AG08395 (cell line): Measurements from ENCODE around the gene DCBLD2.
"Not testable (repeated sequence)": the region's sequence is repeated elsewhere in the genome, so short reads cannot be mapped to it uniquely, and the experiment has no call there.

Experiments
- DNase-seq: peaks from one replicate; pipeline ENCODE4 v3.0.0; 2012; ENCODE audit warnings: mixed read lengths, low spot score

Gene DCBLD2

DNA sequence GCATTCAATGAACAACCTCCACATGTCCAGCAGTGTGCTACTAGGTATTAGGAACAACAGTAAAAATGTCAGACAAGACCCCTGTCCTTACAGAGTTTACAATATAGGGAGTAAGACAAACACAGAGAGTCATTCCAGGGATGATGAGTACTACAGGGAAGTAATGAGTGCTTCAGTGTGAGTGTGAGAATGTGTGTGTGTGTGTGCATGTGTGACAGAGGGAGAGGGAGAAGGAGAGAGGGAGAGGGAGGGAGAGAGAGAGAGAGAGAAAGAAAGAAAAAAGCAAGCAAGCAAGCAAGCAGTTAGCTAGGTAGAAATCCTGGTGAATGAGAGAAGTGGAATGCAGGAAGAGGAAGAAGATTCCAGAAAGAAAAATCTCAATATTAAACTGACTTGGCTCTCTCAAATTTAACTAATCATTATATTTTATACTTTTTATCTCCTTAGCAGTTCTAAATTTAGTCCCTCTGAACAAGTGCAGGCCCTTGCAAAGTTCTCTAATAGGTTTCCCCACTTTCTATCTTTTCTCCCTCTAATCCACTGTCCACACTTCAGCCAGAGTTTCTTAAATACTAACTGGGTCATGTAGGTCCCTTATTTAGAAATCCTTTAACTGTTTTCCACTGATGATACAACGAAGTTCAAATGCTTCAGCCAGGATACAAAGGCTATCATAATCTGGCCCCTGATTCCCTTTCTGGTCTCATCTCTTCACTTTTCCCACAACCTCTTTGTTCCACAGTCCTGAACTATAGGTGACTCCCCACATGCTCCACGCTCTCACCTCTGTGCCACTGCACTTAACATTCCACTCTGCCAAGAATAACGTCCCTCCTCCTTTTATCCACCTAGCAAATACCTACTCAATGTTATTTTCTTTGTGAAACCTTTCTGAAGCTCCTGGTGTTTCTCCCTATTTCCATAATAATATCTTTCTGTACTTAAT, 10.3 kb downstream of the DCBLD2 start:
- DNase-seq = no peak

DNA sequence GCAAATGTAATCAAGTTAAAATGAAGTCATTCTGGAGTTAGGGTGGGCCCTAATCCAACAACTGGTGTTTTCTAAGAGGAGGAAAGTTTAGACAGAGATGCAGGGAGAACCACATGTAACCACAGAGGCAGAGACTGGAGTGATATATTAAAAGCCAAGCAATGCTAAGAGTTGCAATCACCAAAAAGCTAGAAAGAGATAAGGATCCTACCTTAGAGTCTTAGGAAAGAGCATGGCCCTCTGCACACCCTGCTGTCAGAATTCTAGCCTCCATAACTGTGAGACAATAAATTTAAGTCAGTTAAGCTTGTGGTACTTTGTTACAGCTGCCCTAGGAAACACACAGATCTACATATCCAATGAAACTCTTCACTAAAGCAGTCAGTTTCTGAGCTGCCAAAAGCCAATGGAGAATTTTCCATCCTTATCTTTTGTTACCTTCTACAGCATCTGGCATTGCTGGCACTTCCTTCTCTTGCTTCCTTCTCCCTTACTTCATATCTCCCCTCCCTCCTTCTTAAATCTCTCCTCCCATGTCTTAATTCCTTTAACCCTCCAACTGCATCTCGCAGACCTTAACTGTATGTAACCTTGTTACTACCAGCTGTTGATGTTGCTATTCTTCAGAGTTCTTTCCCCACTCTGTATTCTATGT, 11.2 kb downstream of the DCBLD2 start:
- no peak for DNase-seq

DNA sequence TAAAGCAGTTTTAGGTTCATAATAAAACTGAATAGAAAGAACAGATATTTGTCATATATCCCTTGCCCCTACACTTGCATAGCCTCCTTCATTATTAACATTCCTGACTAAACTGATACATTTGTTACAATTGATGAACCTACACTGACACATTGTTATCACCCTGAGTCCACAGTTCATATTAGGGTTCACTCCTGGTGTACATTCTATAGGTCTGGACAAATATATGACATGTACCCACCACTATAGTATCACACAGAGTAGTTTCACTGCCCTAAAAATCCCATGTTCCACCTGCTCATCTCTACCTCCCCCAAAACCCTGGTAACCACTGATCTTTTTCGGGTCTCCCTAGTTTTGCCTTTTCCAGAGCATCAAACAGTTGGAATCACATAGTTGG, 13.8 kb downstream of the DCBLD2 start:
- DNase-seq = no peak

DNA sequence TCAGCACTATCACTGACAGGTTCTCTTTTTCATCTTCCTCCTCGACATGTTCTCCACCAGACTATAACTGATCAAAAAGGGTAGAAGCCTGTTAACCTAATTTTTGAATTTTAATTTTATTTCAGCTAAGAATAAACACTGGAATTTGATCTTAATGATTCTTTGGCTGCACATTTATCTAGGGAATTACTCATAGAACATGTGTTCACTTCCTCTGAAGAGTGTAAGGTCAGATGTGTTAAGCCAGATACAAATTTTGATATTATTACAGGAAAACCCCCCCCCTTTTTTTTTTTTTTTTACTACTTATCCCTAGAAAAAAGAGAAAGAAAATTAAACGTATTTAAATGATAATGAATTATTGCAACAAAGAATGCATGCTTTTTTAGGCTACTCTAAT, 15.0 kb downstream of the DCBLD2 start:
- no peak for DNase-seq

DNA sequence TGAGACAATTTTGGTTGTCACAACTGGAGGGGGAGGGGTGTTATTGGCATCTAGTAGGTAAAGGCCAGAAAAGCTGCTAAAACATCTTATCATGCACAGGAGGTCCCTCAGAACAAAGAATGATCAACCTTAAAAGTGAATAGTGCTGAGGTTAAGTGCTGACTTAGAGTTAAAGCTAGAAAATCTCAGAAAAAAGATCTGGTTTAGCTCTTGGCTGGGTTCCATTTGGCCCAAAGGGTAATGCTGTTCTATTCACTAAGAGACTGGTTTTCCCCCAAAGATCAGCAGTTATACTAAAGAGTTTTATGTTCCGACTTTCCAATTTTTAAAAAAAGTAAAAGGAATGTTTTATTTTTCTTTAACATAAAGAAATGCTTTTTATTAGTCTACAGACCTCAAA, 15.6 kb downstream of the DCBLD2 start:
- no peak for DNase-seq

DNA sequence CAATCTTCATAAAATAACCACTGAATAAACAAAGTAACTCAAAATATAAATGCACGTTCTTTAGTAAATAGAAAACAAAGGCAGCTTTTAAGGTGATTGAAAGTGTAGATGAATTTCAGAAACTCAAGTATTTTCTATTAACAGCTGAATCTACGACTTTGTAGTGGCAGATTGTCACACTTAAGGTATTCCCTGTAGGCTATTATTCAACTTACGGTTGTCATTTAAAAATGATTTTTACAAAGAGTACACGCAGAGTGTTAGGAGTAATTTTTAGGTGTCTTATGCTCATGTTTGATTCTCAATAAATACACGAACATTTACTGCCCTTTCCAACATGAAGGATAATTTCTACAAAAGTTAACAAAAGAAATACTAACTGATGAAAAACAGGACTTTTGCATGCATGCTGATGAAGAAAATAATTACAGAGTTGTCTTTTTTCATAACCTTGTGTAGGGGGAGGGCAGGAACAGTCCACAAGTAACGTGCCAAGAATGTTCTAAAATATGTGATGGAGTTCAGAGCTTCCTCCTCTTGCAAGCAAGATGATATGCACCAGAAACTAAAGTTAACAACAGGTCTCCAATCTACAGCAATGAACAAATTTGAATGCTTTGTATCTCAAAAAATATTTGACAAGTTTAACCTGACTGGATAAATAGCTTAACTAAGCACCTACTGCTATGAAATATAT, 16.7 kb downstream of the DCBLD2 start:
- peak; percentile 56 for DNase-seq

DNA sequence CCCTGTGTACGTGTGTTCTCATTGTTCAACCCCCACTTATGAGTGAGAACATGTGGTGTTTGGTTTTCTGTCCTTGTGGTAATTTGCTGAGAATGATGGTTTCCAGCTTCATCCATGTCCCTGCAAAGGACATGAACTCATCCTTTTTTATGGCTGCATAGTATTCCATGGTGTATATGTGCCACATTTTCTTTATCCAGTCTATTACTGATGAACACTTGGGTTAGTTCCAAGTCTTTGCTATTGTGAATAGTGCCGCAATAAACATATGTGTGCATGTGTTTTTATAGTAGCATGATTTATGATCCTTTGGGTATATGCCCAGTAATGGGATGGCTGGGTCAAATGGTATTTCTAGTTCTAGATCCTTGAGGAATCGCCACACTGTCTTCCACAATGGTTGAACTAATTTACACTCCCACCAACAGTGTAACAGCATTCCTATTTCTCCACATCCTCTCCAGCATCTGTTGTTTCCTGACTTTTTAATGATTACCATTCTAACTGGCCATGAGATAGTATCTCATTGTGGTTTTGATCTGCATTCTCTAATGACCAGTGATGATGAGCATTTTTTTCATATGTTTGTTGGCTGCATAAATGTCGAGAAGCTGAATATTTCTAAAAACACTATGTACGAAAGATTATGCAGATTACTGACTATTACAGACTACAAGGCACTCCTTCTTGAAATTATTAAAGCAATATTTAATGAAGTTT, 18.7 kb downstream of the DCBLD2 start:
- not testable (repeated sequence) for DNase-seq

DNA sequence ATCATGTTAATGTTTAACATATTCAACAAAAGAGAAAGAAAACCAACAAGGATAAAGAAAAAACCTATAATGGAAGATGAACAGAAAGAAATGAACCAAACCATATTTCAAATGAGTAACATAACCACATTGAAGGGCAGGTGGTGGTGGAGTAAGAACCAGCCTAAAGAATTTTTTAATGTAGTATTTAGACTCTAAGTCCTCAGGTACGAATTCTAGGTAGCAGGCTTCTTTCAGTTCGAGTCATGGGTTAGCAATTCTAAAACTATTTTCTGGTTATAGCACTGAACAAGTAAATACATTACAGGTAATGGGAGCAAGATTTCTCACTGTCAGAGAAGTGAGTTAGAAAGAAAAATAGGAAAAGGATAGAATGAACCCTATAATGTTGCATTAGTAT, 24.4 kb downstream of the DCBLD2 start:
- no peak for DNase-seq

DNA sequence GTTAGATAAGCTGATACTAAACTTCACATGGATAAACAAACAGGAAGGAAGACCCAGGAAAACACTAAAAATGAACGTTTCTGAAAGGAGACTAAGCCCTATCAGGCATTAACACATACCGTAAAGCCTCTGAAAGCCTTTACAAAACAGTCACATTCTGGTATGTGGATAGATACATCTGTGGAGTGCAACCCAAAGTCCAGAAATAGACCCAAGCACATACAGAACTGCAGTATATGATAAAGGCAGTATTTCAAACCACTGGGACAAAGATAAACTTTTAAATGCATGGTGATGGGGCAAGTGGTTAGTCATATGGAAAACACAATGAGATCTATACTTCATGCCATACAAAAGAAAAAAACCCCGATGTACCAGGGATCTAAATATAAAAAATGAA, 26.0 kb downstream of the DCBLD2 start:
- no peak for DNase-seq

DNA sequence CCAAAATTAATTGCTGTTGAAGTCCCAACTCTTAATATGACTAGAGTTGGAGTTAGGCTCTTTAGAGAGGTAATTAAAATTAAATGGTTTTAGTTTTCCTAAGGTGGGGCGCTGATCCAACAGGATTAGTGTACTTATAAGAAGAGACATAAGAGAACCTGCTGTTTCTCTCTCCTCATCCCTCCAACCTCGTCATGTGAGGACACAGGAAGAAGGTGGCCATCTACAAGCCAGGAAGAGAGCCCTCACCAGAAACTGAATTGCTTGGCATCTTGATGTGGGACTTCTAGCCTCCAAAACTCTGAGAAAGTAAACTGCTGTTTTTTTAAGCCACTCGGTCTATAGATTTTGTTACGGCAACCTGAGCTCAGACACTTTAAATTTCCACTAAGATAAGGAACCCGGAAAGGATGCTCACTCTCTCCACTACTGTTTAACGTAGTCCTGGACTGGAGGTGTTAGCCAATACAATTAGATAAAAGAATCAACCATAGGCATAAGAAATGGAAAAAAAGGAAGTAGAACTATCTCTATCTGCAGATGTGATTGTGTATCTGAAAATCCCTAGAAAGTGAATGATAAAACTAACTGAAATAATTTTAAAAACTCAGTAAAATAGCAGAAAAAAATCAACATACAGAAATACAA, 26.8 kb downstream of the DCBLD2 start:
- no peak for DNase-seq

DNA sequence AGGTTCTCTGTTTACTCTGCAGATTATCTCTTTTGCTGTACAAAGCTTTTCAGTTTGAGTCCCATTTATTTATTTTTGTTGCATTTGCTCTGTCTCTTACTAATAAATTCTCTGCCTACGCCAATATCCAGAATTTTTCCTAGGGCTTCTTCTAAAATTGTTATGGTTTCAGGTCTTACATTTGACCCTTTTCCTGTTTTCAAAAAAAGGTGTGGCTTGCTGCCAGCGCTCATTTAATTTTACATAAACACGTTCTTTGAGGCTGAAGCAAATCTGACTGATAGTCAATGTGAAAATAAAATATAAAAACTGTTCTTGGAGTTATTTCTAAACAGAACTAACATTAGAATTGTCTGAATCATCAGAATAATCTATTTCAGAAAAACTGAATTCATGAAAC, 32.1 kb downstream of the DCBLD2 start:
- DNase-seq = no peak

DNA sequence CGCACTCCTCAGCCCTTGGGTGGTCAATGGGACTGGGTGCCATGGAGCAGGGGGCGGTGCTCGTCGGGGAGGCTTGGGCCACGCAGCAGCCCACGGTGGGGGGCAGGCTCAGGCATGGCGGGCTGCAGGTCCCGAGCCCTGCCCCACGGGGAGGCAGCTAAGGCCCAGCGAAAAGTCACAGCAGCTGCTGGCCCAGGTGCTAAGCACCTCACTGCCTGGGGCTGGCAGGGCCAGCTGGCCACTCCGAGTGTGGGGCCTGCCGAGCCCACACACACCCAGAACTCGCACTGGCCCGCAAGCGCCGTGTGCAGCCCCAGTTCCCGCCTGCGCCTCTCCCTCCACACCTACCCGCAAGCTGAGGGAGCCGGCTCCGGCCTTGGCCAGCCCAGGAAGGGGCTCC, 43.5 kb downstream of the DCBLD2 start:
- not testable (repeated sequence) for DNase-seq

DNA sequence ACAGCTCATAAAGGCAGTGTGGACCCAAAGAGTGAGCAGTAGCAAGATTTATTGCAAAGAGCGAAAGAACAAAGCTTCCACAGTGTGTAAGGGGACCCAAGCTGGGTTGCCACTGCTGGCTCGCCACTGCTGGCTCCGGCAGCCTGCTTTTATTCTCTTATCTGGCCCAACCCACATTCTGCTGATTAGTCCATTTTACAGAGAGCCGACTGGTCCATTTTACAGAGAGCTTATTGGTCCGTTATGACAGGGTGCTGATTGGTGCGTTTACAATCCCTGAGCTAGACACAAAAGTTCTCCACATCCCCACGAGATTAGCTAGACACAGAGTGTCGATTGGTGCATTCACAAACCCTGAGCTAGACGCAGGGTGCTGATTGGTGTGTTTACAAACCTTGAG, 44.2 kb downstream of the DCBLD2 start:
- not testable (repeated sequence) for DNase-seq

DNA sequence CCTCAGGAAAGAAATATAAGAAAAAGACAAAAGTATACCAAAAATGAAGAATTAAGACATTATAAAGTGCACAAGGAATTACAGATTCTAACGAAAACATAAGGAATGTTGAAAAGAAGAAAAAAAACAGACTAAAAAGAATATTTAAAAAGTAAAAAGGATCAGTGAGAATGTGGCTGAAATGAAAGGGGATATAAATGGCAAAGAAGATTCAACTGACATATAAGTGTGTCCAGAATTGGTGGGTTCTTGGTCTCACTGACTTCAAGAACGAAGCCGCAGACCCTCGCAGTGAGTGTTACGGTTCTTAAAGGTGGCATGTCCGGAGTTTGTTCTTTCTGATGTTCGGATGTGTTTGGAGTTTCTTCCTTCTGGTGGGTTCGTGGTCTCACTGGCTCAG, 44.8 kb downstream of the DCBLD2 start:
- no peak for DNase-seq

DNA sequence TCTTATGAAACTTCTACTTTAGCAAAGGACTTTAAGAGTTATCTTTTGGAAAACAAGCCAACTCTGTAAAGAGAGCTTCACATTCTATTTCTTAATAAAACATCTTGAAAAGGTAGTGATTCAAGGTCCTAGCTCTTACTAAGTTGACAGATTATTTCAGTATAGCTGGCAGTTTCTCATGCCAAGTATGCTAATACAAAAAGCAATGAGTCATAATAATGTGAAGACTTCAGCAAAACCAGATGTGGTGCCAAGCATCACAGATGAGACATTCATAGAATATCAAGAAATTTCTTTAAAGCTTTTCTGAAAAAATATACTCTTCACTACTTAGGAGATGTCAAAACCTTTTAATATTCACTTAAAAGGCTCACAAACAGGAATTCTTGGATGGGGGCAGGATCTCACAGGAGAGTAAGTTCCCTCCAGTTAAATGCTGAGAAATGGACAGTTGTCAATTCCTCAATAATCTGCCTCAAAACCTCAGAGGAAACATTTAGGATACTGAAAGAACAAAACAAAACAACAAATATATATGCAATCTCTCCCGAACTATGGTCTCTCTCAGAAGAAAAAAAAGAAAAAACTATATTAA, 45.6 kb downstream of the DCBLD2 start:
- DNase-seq = peak; percentile 83

DNA sequence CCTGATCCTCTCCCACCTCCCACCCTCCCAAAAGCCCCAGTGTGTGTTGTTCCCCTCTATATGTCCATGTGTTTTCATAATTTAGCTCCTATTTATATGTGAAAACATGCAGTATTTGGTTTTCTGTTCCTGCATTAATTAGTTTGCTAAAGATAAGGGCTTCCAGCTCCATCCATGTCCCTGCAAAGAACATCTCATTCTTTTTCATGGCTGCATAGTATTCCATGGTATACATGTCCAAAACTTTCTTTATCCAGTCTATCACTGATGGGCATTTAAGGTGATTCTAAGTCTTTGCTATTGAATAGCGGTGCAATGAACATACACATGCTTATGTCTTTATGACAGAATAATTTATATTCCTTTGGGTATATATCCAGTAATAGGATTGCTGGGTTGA, 53.4 kb downstream of the DCBLD2 start:
- DNase-seq = no peak

DNA sequence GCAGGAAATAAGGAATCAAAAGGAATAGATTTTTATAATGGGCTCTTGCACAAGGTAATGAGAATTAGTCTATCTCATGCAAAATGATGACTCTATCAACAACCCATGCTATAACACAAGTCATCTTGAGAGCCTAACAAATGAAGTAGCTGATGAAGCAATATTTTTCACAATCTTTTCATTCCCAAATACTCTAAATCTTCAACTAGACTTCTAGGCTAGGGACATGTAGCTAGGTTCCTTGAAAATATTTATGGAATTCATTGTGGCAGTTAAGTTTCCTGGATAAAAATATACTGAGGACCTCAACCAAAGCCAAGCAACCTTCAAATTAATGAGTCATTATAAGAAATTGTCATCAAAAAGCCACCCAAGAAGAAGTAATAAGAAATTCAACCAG, 55.4 kb downstream of the DCBLD2 start:
- peak; percentile 41 for DNase-seq

DNA sequence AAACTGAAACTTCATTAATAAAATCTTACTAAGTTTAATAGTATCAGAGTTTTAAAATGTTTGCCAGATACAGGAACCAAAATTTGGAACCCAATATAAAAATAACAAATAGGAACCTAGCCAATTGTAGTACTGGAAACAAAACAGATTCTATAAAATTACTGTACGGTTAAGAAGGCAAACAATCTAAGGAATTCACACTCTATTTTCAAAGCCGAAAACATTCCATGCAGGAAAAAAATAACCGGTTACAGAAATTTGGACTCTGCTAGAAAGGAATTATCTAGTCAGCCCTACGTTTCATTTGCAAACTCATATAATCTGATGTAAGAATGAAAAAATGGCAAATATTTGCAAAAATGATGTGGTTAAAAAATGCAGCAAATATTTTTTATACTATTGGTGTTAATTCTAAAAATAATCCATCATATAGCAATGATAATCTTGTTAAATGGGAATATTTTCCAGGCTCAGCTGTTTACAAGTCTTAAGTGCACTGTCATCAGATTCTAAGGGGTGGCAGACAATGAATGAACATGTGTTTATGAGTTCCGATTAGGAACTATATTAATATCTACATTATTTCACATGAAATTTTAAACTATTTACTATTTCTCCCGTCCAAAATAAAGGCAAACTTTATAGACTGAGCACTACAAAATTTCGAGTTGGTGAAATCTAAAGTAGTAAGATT, 58.1 kb downstream of the DCBLD2 start:
- peak; percentile 8 for DNase-seq

DNA sequence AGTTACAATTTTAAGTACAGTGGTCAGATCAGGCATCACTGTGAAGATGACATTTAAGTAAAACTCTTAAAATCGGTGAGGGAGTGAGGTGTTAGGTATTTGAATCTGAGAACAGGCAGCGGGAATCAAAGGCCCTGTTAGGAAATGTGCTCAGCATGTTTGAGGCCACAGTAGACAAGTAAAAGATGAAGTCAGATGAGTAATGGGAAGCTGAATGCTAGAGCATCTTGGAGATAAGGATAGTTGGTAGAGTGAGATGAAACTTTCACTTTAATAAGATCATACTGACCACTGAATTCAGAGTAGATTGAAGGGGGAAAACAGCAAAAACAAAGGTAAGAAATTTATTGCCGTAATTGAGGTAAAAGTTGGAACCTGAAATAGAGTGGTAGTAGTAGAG, 61.6 kb downstream of the DCBLD2 start:
- DNase-seq = no peak

DNA sequence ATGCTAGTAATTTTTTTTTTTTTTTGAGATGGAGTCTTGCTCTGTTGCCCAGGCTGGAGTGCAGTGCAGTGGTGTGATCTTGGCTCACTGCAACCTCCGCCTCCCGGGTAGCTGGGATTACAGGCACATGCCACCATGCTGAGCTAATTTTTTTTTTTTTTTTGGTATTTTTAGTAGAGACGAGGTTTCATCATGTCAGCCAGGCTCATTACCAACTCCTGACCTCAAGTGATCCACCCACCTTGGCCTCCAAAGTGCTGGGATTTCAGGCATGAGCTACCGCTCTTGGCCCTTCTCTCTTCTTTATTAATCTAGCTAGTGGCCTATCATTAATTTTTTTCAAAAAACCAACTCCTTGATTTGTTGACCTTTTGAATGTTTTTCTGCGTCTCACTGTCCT, 70.4 kb downstream of the DCBLD2 start:
- DNase-seq = not testable (repeated sequence)
